Measurements from ENCODE around the gene NUDT9.
A peak's percentile ranks its signal among the peaks of the same experiment; 100 is the strongest.

Gene NUDT9

DNA sequence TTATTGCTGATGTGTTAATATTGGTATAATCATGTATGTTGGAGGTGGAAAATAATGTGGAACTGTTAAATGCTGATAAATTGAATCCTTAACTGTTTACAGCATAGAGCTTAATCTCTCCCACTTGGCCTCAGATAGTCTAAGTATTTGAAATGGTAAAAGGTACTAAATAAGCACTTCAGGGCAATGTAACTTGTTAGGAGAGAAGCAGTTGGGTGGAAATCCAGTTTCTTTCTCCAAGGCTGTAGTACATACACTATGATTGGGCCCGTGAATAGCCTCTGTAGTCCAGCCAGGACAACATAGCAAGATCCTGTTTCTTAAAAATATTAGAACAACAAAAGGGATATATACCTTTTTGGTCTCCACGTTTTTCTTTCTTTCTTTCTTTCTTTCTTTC lies 39.7 kb downstream of the NUDT9 start:
- TF ChIP-seq EZH2phosphoT487 (conservative IDR thresholded peaks at IDR 0.05; ENCODE audit: low read length): no peak
- TF ChIP-seq, protein P1, sequence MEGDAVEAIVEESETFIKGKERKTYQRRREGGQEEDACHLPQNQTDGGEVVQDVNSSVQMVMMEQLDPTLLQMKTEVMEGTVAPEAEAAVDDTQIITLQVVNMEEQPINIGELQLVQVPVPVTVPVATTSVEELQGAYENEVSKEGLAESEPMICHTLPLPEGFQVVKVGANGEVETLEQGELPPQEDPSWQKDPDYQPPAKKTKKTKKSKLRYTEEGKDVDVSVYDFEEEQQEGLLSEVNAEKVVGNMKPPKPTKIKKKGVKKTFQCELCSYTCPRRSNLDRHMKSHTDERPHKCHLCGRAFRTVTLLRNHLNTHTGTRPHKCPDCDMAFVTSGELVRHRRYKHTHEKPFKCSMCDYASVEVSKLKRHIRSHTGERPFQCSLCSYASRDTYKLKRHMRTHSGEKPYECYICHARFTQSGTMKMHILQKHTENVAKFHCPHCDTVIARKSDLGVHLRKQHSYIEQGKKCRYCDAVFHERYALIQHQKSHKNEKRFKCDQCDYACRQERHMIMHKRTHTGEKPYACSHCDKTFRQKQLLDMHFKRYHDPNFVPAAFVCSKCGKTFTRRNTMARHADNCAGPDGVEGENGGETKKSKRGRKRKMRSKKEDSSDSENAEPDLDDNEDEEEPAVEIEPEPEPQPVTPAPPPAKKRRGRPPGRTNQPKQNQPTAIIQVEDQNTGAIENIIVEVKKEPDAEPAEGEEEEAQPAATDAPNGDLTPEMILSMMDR (IDR thresholded peaks at IDR 0.05; ENCODE audit: insufficient read depth, low read length, poor library complexity, severe bottlenecking): no peak
- Histone ChIP-seq H3K4me3 (ENCODE audit: insufficient read depth, low read length, poor library complexity, severe bottlenecking) (no peak overlapping the region), H3K36me3 (ENCODE audit: low read length) (no peaks in the 10 kb centered on the region; the same call in 1 of the 2 replicates), H4K20me1 (ENCODE audit: low read depth, low read length) (no peaks in the 10 kb centered on the region), H2AFZ (ENCODE audit: low read depth, low read length, severe bottlenecking) (no peak overlapping the region), H3K4me2 (ENCODE audit: low read depth, low read length, poor library complexity, severe bottlenecking) (no peak overlapping the region), H3K9ac (ENCODE audit: low read length) (no peak overlapping the region), H3K9me3 (ENCODE audit: insufficient read depth, low read length) (no peaks in the 10 kb centered on the region), H3K9me2 (replicated peaks; ENCODE audit: insufficient read depth, low read length) (no peaks in the 10 kb centered on the region), H3K79me2 (ENCODE audit: insufficient read depth, low read length) (no peaks in the 10 kb centered on the region), H3K27ac (ENCODE audit: low read depth, low read length) (no peak overlapping the region), H3F3A (ENCODE audit: insufficient read depth) (no peaks in the 10 kb centered on the region), H3K27me3 (ENCODE audit: low read length) (no peaks in the 10 kb centered on the region)

DNA sequence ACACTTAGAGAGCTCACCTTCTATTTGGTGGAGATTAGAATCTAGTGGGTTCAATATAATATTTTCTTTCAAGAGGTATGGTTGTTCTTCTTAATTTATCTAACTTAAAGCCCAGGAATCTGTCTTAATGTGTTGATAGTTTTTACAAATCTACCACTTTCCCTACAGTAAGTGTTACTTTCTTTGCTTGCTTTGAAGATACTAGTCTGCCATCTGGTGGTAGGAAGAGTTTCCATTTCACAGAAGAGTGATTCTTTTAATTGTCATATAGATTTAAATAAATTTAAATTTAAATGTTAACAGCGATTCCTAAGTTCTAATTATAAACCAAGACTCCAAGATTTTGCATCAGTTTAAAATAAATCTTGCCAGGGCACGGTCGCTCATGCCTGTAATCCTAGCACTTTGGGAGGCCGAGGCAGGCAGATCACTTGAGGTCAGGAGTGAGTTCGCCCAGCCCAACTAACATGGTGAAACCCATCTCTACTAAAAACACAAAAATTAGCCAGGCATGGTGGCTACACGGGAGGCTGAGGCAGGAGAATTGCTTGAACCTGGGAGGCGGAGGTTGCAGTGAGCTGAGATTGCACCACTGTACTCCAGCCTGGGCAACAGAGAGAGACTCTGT lies 43.5 kb downstream of the NUDT9 start:
- no peak overlapping the region for H3K4me3 ChIP-seq (ENCODE audit: insufficient read depth, low read length, poor library complexity, severe bottlenecking)
- no peak overlapping the region for H3K4me2 ChIP-seq (ENCODE audit: low read depth, low read length, poor library complexity, severe bottlenecking)
- no peak overlapping the region for H2AFZ ChIP-seq (ENCODE audit: low read depth, low read length, severe bottlenecking)
- no peaks in the 10 kb centered on the region for H3K9me3 ChIP-seq (ENCODE audit: insufficient read depth, low read length)
- no peaks in the 10 kb centered on the region for H4K20me1 ChIP-seq (ENCODE audit: low read depth, low read length)
- H3K36me3 ChIP-seq (ENCODE audit: low read length): no peaks in the 10 kb centered on the region
- no peak overlapping the region for H3K9ac ChIP-seq (ENCODE audit: low read length)
- H3K9me2 ChIP-seq (replicated peaks; ENCODE audit: insufficient read depth, low read length): no peaks in the 10 kb centered on the region
- no peak overlapping the region for H3K27ac ChIP-seq (ENCODE audit: low read depth, low read length)
- no peaks in the 10 kb centered on the region for H3K27me3 ChIP-seq (ENCODE audit: low read length)
- no peaks in the 10 kb centered on the region for H3K79me2 ChIP-seq (ENCODE audit: insufficient read depth, low read length)
- H3F3A ChIP-seq (ENCODE audit: insufficient read depth): no peaks in the 10 kb centered on the region
- TF ChIP-seq, protein P1 (IDR thresholded peaks at IDR 0.05; ENCODE audit: insufficient read depth, low read length, poor library complexity, severe bottlenecking): peak; percentile 29
- no peak for TF ChIP-seq EZH2phosphoT487 (conservative IDR thresholded peaks at IDR 0.05; ENCODE audit: low read length)

DNA sequence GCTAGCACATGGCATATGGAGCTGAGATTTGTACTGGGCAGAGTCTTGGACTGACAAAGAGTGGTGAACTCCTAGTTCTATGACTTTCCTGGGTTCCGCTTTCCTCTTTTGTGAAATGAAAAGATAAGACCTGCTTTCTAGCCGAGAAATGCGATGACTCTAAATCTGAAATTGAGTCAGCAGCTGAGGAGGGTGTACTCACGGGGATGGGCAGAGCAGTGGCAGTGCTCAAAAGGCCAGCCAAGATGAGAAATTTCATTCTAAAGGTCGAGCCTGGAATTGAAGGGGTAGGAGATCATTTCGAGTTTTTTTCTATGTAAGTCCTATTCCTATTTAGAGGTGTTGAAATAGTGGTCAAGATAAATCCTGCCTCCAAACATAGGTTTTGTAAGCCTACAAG lies 47.0 kb downstream of the NUDT9 start:
- no peaks in the 10 kb centered on the region for H3K9me3 ChIP-seq (ENCODE audit: insufficient read depth, low read length)
- no peaks in the 10 kb centered on the region for H3F3A ChIP-seq (ENCODE audit: insufficient read depth)
- no peak overlapping the region for H3K4me2 ChIP-seq (ENCODE audit: low read depth, low read length, poor library complexity, severe bottlenecking)
- no peak overlapping the region for H3K4me3 ChIP-seq (ENCODE audit: insufficient read depth, low read length, poor library complexity, severe bottlenecking)
- H3K79me2 ChIP-seq (ENCODE audit: insufficient read depth, low read length): no peaks in the 10 kb centered on the region
- H2AFZ ChIP-seq (ENCODE audit: low read depth, low read length, severe bottlenecking): no peak overlapping the region
- H4K20me1 ChIP-seq (ENCODE audit: low read depth, low read length): no peaks in the 10 kb centered on the region
- TF ChIP-seq EZH2phosphoT487 (conservative IDR thresholded peaks at IDR 0.05; ENCODE audit: low read length): no peak
- TF ChIP-seq, protein P1 (IDR thresholded peaks at IDR 0.05; ENCODE audit: insufficient read depth, low read length, poor library complexity, severe bottlenecking): no peak
- H3K27ac ChIP-seq (ENCODE audit: low read depth, low read length): no peak overlapping the region
- no peak overlapping the region for H3K9ac ChIP-seq (ENCODE audit: low read length)
- no peaks in the 10 kb centered on the region for H3K9me2 ChIP-seq (replicated peaks; ENCODE audit: insufficient read depth, low read length)
- H3K36me3 ChIP-seq (ENCODE audit: low read length): no peaks in the 10 kb centered on the region
- H3K27me3 ChIP-seq (ENCODE audit: low read length): no peaks in the 10 kb centered on the region
